IPS-NIHi7 (cell line): ENCODE results near the gene TMCC1.
"Not testable (repeated sequence)": the region's sequence is repeated elsewhere in the genome, so short reads cannot be mapped to it uniquely, and the experiment has no call there.

ENCODE experiments used
- DNase-seq: peaks from one replicate; pipeline ENCODE4 v3.0.0; 2012; ENCODE audit warnings: mixed read lengths; ENCODE audit errors: extremely low spot score

Gene TMCC1

GRCh38 chr3:129836381-129837064 is 57.0 kb downstream of the TMCC1 start:
- DNase-seq = peak; percentile 56

GRCh38 chr3:129835198-129835597 is 58.3 kb downstream of the TMCC1 start:
- DNase-seq = no peak

- no peak for DNase-seq
Observed at GRCh38 chr3:129834580-129834979, 58.9 kb downstream of the TMCC1 start.

GRCh38 chr3:129831942-129832341 is 61.6 kb downstream of the TMCC1 start:
- DNase-seq = not testable (repeated sequence)

GRCh38 chr3:129831503-129831902 is 62.0 kb downstream of the TMCC1 start:
- DNase-seq = no peak

GRCh38 chr3:129829640-129830039 is 63.9 kb downstream of the TMCC1 start:
- peak; percentile 57 for DNase-seq

GRCh38 chr3:129827765-129828164 is 65.7 kb downstream of the TMCC1 start:
- no peak for DNase-seq

- DNase-seq = peak; percentile 73
Observed at GRCh38 chr3:129824926-129825541, 68.5 kb downstream of the TMCC1 start.

- DNase-seq = no peak
Observed at GRCh38 chr3:129822679-129823078, 70.8 kb downstream of the TMCC1 start.

- DNase-seq = no peak
Observed at GRCh38 chr3:129822241-129822640, 71.3 kb downstream of the TMCC1 start.

- DNase-seq = no peak
Observed at GRCh38 chr3:129820587-129820986, 72.9 kb downstream of the TMCC1 start.

- DNase-seq = no peak
Observed at GRCh38 chr3:129812589-129812988, 80.9 kb downstream of the TMCC1 start.

GRCh38 chr3:129809297-129809696 is 84.2 kb downstream of the TMCC1 start:
- DNase-seq = no peak

GRCh38 chr3:129796146-129796545 is 97.4 kb downstream of the TMCC1 start:
- DNase-seq = no peak

- no peak for DNase-seq
Observed at GRCh38 chr3:129795186-129796010, 98.1 kb downstream of the TMCC1 start.

GRCh38 chr3:129794311-129795185 is 99.0 kb downstream of the TMCC1 start:
- DNase-seq = peak; percentile 74

GRCh38 chr3:129793942-129794310 is 99.6 kb downstream of the TMCC1 start:
- DNase-seq = peak; percentile 42

GRCh38 chr3:129793319-129793718 is 100.2 kb downstream of the TMCC1 start:
- DNase-seq = no peak

- no peak for DNase-seq
Observed at GRCh38 chr3:129783470-129783869, 110.0 kb downstream of the TMCC1 start.

- DNase-seq = no peak
Observed at GRCh38 chr3:129778871-129779270, 114.6 kb downstream of the TMCC1 start.

GRCh38 chr3:129777806-129778205 is 115.7 kb downstream of the TMCC1 start:
- DNase-seq = no peak

- DNase-seq = no peak
Observed at GRCh38 chr3:129775870-129776269, 117.6 kb downstream of the TMCC1 start.
